PC-9 (cell line): ENCODE data around the gene NAE1.

Experiments used
- EZH2 ChIP-seq: fragments of 200-600 bp; sonication (generic); IDR thresholded peaks from 2 replicates; pipeline ENCODE4 v1.8.0; 2017; ENCODE audit warnings: antibody characterized with exemption, low read depth
- TF ChIP-seq, protein P1 (sequence below): fragments of 200-600 bp; sonication (generic); conservative IDR thresholded peaks from 2 replicates; pipeline ENCODE4 v1.6.1; 2017; ENCODE audit warnings: mixed run types, antibody characterized with exemption, mild to moderate bottlenecking, moderate library complexity

DNA sequence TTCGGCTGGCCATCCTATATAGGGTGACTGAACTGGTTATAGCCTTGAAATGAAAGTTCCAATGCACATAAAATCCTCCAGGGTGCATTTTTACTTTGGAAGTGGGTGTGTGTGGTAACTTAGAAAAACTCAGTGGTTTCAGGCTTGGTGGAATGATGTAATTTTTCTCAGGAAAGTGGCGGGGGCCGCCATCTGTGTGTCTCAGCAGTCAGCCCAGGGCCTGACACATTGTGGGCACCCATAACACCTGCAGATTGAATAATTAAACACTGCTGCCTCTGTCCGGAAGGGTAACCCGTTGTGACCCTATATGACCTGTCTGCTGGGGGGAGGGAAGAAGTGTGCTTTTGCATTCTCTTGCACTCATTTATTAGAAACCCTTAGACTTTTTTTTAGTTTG lies 47.3 kb upstream of the NAE1 start:
- TF ChIP-seq EZH2, result no peak
- TF ChIP-seq, protein P1, sequence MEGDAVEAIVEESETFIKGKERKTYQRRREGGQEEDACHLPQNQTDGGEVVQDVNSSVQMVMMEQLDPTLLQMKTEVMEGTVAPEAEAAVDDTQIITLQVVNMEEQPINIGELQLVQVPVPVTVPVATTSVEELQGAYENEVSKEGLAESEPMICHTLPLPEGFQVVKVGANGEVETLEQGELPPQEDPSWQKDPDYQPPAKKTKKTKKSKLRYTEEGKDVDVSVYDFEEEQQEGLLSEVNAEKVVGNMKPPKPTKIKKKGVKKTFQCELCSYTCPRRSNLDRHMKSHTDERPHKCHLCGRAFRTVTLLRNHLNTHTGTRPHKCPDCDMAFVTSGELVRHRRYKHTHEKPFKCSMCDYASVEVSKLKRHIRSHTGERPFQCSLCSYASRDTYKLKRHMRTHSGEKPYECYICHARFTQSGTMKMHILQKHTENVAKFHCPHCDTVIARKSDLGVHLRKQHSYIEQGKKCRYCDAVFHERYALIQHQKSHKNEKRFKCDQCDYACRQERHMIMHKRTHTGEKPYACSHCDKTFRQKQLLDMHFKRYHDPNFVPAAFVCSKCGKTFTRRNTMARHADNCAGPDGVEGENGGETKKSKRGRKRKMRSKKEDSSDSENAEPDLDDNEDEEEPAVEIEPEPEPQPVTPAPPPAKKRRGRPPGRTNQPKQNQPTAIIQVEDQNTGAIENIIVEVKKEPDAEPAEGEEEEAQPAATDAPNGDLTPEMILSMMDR, result no peak
